Activated naive CD4-positive, alpha-beta T cell treated with anti-CD3 and anti-CD28 coated beads for 36 hours (primary cell): Measurements from ENCODE around the gene ZIK1. TPM values are rescaled to one million over a fixed set of nuclear protein-coding genes. Genes with fewer than 3 reads are reported as not detected.

ENCODE experiments used
- CTCF ChIA-PET: fragments of 350-600 bp; sonication (Branson Sonifier 250); formaldehyde crosslinking; loops from one replicate; lab custom pipeline; 2021; ENCODE audit warnings: antibody characterized with exemption; lab: Charles Lee
- DNase-seq: peaks from one replicate; pipeline ENCODE4 v3.0.0-alpha.2; 2020
- H3K27ac Mint-ChIP-seq: one replicate; pipeline ENCODE4 v1.8.0; 2021; ENCODE audit warnings: mild to moderate bottlenecking, mixed read lengths
- H3K27me3 Mint-ChIP-seq: one replicate; pipeline ENCODE4 v1.8.0; 2021; ENCODE audit warnings: low read depth, mixed read lengths
- H3K36me3 Mint-ChIP-seq: one replicate; pipeline ENCODE4 v1.8.0; 2021; ENCODE audit warnings: low read depth, mixed read lengths
- H3K4me1 Mint-ChIP-seq: one replicate; pipeline ENCODE4 v1.8.0; 2021; ENCODE audit warnings: low read depth, mixed read lengths
- H3K4me3 Mint-ChIP-seq: one replicate; pipeline ENCODE4 v1.8.0; 2021; ENCODE audit warnings: mild to moderate bottlenecking, moderate library complexity, mixed read lengths
- H3K9me3 Mint-ChIP-seq: one replicate; pipeline ENCODE4 v1.8.0; 2021; ENCODE audit warnings: mixed read lengths
- intact Hi-C: fragments of 100-400 bp; cut with micrococcal nuclease; formaldehyde crosslinking; loops from one replicate; pipeline ENCODE4 v1.15.1; 2023
- total RNA-seq, 2 experiments: library from RNA; stranded (reverse); gene quantifications; one replicate each; pipeline ENCODE4 v1.2.3, GENCODE V29; 2021

ZIK1 gene
- 1 to 10 TPM; 3.3 to 3.6 TPM for total RNA-seq

DNA sequence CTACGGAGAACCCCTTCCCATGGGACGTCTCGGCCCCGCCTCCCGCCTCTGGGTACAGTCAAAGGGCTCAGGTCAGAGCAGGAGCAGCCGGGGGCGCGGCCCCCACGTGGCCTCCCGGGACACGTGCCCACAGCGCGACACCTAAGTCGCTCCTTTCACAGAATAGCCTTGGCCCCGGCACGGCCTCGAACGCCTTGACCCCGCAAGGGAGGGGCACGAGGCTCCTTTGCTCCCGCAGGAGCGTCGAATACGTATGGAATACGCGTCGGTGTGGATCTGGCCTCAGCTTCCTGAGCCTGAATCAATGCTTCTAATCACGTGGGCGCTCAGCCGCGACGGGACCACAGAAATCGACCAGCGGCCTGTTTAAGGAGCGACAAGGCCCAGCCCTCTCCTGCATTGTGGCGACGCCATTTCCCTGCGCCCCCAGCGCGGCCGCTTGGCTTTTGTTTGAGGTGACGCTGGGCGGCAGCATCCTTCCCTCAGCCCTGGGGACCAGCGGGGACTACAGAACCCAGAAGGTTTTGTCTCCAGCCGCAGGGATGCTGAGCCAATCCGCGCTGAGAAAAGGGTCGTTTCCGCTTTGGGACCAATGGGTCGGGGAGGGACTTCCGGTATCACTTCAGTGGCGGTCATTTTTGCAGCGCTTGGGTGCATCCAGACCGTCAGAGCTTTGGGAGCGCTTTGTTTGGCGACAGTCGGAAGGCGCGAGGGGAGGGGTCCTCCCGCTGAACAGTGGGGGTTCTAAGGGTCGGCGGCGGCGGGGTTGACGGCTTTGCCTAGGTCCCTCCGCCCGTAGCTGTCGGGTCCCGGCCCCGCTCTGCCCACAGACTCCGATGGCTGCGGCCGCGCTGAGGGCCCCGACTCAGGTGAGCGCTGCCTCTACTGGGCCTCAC lies at the start of gene ZIK1:
Gene ZIK1 (plus strand): TSS at position 625 of the 896 bp plus-strand sequence. CDS start 212 bp downstream, at position 837.
- H3K36me3 Mint-ChIP-seq, result peaks cover 49% of the 10 kb centered on the region
- intact Hi-C loops, result no loop called here
- no peaks in the 10 kb centered on the region for H3K27me3 Mint-ChIP-seq
- CTCF ChIA-PET, result no interaction called here
- H3K9me3 Mint-ChIP-seq, result peaks cover 58% of the 10 kb centered on the region
- peak; percentile 90 for DNase-seq
- peak within 1 kb of the TSS; percentile 88 for H3K4me3 Mint-ChIP-seq
- H3K27ac Mint-ChIP-seq, result peak within 1 kb of the TSS; percentile 9
- peaks cover 21% of the 10 kb centered on the region for H3K4me1 Mint-ChIP-seq

DNA sequence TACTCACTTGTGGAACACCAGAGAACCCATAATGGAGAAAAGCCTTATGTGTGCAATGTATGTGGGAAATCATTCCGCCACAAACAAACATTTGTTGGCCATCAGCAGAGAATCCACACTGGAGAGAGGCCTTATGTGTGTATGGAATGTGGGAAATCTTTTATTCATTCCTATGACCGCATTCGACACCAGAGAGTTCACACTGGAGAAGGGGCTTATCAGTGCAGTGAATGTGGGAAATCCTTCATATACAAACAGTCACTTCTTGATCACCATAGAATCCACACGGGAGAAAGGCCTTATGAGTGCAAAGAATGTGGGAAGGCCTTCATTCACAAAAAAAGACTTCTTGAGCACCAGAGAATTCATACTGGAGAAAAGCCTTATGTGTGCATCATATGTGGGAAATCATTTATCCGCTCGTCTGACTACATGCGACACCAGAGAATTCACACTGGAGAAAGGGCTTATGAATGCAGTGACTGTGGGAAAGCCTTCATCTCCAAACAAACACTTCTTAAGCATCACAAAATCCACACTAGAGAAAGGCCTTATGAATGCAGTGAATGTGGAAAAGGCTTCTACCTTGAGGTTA lies 45.9 kb upstream of the ZIK1 start:
- Mint-ChIP-seq H3K4me1 (no peaks in the 10 kb centered on the region), H3K9me3 (peaks cover 83% of the 10 kb centered on the region), H3K4me3 (no peak overlapping the region), H3K27ac (no peak overlapping the region), H3K36me3 (peaks cover 95% of the 10 kb centered on the region), H3K27me3 (no peaks in the 10 kb centered on the region)
- CTCF ChIA-PET, result no interaction called here
- DNase-seq, result no peak
- intact Hi-C loops, result no loop called here

DNA sequence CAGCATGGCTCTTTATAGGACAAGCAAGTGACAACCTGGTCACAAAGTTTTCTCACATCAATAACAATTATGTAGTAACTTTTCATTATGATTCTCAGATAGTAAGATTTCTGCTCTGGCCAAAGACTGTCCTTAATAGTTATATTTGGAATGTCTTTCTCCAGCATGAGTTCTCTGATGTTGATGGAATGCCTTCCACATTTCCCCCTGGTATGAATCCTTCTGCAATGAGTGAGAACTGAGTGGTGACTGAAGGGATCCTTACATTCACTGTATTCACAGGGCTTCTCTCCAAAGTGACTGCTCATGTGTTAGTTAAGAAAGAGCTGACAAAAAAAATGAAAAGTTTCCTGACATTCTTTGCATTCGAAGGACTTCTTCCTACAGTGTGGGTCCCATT lies 37.4 kb upstream of the ZIK1 start:
- Mint-ChIP-seq H3K27me3 (no peaks in the 10 kb centered on the region), H3K36me3 (peaks cover 94% of the 10 kb centered on the region), H3K4me1 (no peaks in the 10 kb centered on the region), H3K4me3 (no peak overlapping the region), H3K9me3 (peaks cover 73% of the 10 kb centered on the region), H3K27ac (no peak overlapping the region)
- intact Hi-C loops, result no loop called here
- DNase-seq, result no peak
- CTCF ChIA-PET, result no interaction called here

DNA sequence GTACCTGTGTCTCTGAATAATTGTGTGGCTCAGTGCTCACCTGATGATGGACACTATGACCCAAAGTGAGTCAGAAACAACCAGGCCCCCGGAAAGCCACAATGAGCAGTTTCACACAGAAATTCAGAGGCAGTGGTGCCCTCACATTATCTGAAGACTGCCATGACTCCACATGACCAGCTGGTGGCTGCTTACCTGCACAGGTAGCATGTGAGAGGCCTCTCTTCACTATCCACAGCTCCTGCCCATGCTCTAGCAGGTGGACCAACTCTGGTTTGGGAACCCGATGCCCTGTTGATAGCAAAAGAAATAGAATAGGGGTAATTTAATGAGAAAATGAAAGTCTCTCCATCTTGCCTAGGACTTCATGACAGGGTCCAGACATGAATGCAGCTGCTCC lies 31.5 kb upstream of the ZIK1 start:
- Mint-ChIP-seq H3K27me3 (no peaks in the 10 kb centered on the region), H3K27ac (no peak overlapping the region), H3K4me3 (no peak overlapping the region), H3K9me3 (peaks cover 71% of the 10 kb centered on the region), H3K4me1 (no peaks in the 10 kb centered on the region), H3K36me3 (peaks cover 97% of the 10 kb centered on the region)
- DNase-seq, result no peak
- intact Hi-C loops, result no loop called here
- CTCF ChIA-PET, result interaction anchor here (0.6 kb wide), 1 partner anchor 57 kb away, joined by 3 read pairs; no protein-coding TSS in a partner anchor

DNA sequence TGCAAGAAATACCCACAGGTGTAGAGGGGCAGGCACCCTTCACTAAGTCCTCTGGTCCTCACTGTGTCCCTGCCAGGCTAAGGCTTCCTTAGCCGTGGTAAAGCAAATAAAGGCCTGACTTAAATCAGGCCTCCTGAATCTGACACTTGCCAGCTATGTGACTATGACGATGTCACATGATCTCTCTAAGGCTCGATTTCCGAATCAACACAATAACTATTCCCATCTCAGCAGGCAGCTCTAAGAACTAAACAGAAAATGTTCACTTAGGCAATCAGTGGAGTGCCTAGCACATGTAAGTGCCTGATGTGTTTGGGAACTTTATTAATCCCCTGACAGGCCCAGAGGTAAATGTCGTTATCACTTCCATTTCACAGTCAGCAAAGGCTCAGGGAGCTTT lies 26.3 kb upstream of the ZIK1 start:
- CTCF ChIA-PET, result interaction anchor here (1.1 kb wide), 1 partner anchor 345 kb away, joined by 3 read pairs; no protein-coding TSS in a partner anchor
- peaks cover 25% of the 10 kb centered on the region for H3K4me1 Mint-ChIP-seq
- H3K36me3 Mint-ChIP-seq, result peaks cover 62% of the 10 kb centered on the region
- peaks cover 48% of the 10 kb centered on the region for H3K9me3 Mint-ChIP-seq
- DNase-seq, result no peak
- H3K27me3 Mint-ChIP-seq, result no peaks in the 10 kb centered on the region
- H3K4me3 Mint-ChIP-seq, result no peak overlapping the region
- intact Hi-C loops, result loop anchor here (2.0 to 5.0 kb wide), 4 partner anchors 21 to 360 kb away; partner anchors contain the start of genes ZNF416, ZNF417, ZNF460 and ZNF773
- H3K27ac Mint-ChIP-seq, result no peak overlapping the region

DNA sequence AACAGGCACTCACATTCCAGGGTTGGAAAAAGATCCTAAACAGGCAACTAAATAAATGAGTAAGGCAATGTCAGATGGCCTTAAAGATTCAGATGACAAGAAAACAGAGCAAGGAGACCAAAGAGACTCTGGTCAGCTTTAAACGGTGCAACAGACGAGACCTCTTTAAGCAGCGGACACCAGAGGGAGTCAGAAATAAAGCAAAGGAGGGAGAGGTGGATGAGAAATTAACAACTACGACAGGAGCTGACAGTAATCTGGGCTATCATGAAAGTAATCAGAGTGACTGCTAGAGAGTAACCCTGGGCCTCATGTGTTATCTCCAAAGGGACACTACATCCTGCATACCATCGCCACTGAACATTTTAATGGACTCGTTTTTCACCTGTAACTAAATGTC lies 25.4 kb upstream of the ZIK1 start:
- Mint-ChIP-seq H3K27me3 (no peaks in the 10 kb centered on the region), H3K4me1 (peaks cover 25% of the 10 kb centered on the region), H3K27ac (peak overlapping the region; percentile 76), H3K4me3 (peak overlapping the region; percentile 96), H3K36me3 (peaks cover 54% of the 10 kb centered on the region), H3K9me3 (peaks cover 43% of the 10 kb centered on the region)
- CTCF ChIA-PET, result no interaction called here
- DNase-seq, result no peak
- intact Hi-C loops, result loop anchor here (2.0 to 5.0 kb wide), 4 partner anchors 20 to 359 kb away; partner anchors contain the start of genes ZNF416, ZNF417, ZNF460 and ZNF773

DNA sequence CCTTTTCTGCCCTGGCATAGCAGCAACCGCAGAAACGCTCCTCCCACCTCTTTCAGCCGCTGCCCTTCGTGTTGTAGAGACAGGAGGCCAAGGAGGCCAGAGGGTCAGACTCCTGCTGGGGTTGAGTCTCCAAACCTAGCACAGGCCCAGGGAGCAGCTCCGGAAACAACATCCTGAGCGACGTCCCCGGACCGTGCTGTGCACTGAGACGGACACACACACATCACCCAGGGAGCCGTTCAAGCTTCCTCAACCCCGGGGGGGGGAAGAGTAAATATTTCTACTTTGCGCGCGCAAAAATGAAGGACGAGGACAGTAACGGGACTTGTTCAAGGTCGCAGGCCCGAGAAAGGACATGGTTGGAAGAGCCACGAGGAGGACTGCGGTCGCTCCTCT lies 24.9 kb upstream of the ZIK1 start:
- intact Hi-C loops, result loop anchor here (1.0 to 5.0 kb wide), 5 partner anchors 20 to 358 kb away; partner anchors contain the start of genes ZNF17, ZNF416, ZNF417 and ZNF460
- CTCF ChIA-PET, result no interaction called here
- DNase-seq, result peak; percentile 26
- H3K4me1 Mint-ChIP-seq, result peaks cover 25% of the 10 kb centered on the region
- peak overlapping the region; percentile 76 for H3K27ac Mint-ChIP-seq
- peaks cover 52% of the 10 kb centered on the region for H3K36me3 Mint-ChIP-seq
- peaks cover 43% of the 10 kb centered on the region for H3K9me3 Mint-ChIP-seq
- peak overlapping the region; percentile 96 for H3K4me3 Mint-ChIP-seq
- no peaks in the 10 kb centered on the region for H3K27me3 Mint-ChIP-seq

DNA sequence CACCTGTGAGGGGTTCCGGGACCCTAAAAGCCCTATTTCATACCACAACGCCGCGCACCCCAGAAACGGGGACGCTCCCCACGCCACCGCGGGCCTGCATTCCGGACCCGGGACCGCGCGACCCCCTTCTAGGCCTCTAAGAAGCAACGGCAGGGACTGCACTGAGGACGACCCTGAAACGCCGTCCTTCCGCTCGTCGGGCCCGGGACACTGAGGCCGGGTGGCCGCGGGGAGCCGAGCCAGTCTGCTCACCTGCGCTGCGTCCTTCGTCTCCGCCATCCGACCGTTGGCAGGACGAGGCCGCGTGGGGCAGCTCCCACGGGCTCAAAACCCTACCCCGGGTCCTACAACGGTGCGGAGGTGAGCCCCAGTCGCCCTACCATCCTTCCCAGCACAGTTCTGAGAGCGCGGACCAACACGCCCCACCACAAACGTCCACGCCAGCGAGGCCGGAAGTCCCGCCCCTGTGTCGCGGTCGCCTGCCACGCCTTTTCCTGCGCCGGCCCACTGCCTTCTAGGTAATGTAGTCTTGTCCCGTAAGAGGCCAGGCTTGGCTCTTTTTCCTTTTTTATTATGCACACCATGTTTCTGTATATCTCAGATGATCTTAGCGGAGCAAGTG lies 24.4 kb upstream of the ZIK1 start, which contains the start of gene ZNF550:
Gene ZNF550 (minus strand): TSS at position 460 of the 622 bp plus-strand sequence. CDS start 181 bp downstream, at position 279.
- Mint-ChIP-seq H3K36me3 (peaks cover 47% of the 10 kb centered on the region), H3K27ac (peak within 1 kb of the TSS; percentile 84), H3K9me3 (peaks cover 42% of the 10 kb centered on the region), H3K4me3 (peak within 1 kb of the TSS; percentile 96), H3K27me3 (no peaks in the 10 kb centered on the region), H3K4me1 (peaks cover 25% of the 10 kb centered on the region)
- CTCF ChIA-PET, result no interaction called here
- intact Hi-C loops, result loop anchor here (1.0 to 5.0 kb wide), 5 partner anchors 19 to 358 kb away; partner anchors contain the start of genes ZNF17, ZNF416, ZNF417 and ZNF460
- DNase-seq, result peak; percentile 86

DNA sequence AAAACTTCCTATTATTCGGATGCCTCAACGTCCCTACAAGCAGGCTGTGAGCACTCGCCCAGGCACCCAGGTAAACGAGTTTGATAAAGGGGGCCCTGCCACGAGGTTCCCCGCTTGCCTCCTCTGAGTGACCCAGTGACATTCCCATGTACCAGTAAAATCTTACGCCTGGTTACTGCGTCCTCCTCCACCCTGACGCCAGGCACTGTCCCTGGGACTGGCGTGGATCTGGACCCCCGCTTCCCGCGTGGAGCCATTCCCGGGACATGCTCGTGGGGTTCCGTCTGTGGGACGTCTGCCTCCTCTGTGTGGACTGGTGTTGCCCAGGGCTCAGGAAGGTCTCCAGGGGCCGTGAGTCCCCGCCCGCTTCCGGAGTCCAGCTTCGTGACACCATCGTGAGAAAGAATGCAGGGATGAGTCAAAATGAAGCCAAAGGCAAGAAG lies 23.9 kb upstream of the ZIK1 start:
- Mint-ChIP-seq H3K4me3 (peak overlapping the region; percentile 96), H3K4me1 (peaks cover 25% of the 10 kb centered on the region), H3K27me3 (no peaks in the 10 kb centered on the region), H3K27ac (peak overlapping the region; percentile 84), H3K9me3 (peaks cover 41% of the 10 kb centered on the region), H3K36me3 (peaks cover 43% of the 10 kb centered on the region)
- DNase-seq, result no peak
- intact Hi-C loops, result no loop called here
- CTCF ChIA-PET, result no interaction called here

DNA sequence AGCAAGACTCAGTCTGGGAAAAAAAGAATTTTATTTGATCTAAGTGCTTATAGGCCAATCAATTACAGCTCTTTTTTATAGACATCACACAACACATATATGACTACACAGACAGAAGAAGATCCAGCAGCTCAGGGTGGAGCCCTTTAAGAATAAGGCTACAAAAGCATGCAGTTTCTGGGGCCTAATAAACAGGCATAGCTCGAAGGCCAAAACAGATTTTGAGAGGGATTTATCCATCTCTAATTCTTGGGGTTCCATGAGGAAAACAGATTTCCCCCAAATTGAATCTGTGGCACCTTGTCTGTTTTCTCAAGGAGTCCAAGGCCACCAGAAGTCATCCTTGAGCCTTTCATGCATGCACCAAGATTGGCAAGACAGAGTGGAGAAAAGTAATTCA lies 20.4 kb upstream of the ZIK1 start:
- H3K9me3 Mint-ChIP-seq, result peaks cover 62% of the 10 kb centered on the region
- intact Hi-C loops, result no loop called here

DNA sequence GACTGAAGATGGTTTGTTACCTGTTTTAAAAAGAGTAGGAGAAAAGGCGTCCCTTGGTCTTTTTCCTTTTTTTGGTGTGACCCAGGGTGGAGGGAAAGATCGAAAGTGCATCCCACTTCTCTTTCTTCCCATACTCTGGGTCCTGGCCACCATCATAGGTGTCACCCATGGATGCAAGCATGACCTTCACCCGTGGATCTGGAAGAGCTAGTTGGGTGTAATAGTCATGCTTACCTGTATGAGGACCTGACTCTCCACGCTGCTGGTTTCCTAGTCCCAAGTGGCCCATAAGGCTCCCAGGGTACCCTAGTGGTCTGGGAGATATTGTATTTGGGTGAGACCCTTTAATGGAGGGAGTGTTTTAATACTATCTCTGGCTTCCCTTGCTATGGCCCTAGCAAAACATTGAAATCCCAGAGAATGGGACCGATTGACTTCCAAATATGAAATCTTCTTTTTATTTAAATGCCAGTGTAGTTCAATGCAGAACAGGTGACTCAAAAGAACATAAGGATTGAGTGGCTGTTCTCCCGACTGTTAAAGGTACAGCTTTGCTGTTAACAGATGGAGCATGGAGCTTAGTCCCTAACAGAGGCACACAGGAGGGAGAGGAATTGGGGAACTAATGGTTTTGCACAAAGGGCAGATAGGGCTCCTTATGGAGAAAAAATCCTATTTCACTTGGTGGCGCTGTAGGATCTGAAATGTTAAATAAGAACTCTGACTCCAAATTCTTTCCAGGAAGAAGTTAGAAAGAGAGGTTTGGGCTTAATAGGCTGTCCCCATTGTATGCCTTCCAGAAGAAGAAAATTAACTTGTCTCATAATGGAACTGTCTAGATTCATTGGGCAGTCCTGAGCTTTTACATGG lies 17.3 kb upstream of the ZIK1 start:
- Mint-ChIP-seq H3K4me3 (no peak overlapping the region), H3K4me1 (no peaks in the 10 kb centered on the region), H3K9me3 (peaks cover 64% of the 10 kb centered on the region), H3K27me3 (no peaks in the 10 kb centered on the region), H3K27ac (no peak overlapping the region), H3K36me3 (peaks cover 32% of the 10 kb centered on the region)
- intact Hi-C loops, result no loop called here
- peak; percentile 15 for DNase-seq
- CTCF ChIA-PET, result no interaction called here

More for the DNA sequence above, 20.4 kb upstream of the ZIK1 start:
- Mint-ChIP-seq H3K4me1 (peaks cover 16% of the 10 kb centered on the region), H3K4me3 (no peak overlapping the region), H3K27me3 (no peaks in the 10 kb centered on the region), H3K36me3 (peaks cover 30% of the 10 kb centered on the region), H3K27ac (no peak overlapping the region)
- CTCF ChIA-PET, result no interaction called here
- DNase-seq, result no peak
